Endothelial cell of umbilical vein (primary cell): ENCODE data around the gene TEX9. TPM values are rescaled to one million over a fixed set of nuclear protein-coding genes. Genes with fewer than 3 reads are reported as not detected.

Experiments
- BruUV-seq: library from RNA; stranded (reverse); fragments of 400-500 nt; replicated peaks from 2 replicates; lab custom pipeline; 2021; lab: Mats Ljungman, UMichigan
- CTCF ChIA-PET: fragments of 300-600, 350-600 bp; sonication (Branson Sonifier 250); formaldehyde crosslinking; loops from one replicate; lab custom pipeline; 2021; ENCODE audit warnings: antibody characterized with exemption, inconsistent platforms; lab: Charles Lee
- POLR2A ChIA-PET: fragments of 300-600, 350-600 bp; sonication (Branson Sonifier 250); formaldehyde crosslinking; loops from one replicate; lab custom pipeline; 2021; ENCODE audit warnings: antibody characterized with exemption, inconsistent platforms; lab: Charles Lee
- DNase-seq: peaks from one replicate; pipeline ENCODE4 v3.0.0-alpha.2; 2011; ENCODE audit warnings: low read depth, low spot score
- FAIRE-seq: peaks from 2 replicates; lab custom pipeline; 2011; peaks lifted over from hg19 to GRCh38; lab: Jason Lieb, UNC
- H2AFZ ChIP-seq: 2 replicates; pipeline ENCODE4 v1.6.0; 2012; ENCODE audit warnings: low read depth, low read length, control low read depth, inconsistent platforms
- H3K27ac ChIP-seq: 2 replicates; pipeline ENCODE4 v1.5.1; 2011; ENCODE audit warnings: low read depth, mild to moderate bottlenecking, control low read depth, low read length, moderate library complexity; ENCODE audit not compliant: insufficient read depth
- H3K27me3 ChIP-seq, 2 experiments: 2 replicates each; pipeline versions ENCODE4 v1.6.0 to v1.6.1; 2011; ENCODE audit warnings: low read length in 2 of 2, mixed read lengths in 1 of 2; ENCODE audit not compliant: control insufficient read depth in 2 of 2, insufficient read depth in 2 of 2
- H3K36me3 ChIP-seq, 2 experiments: 2 replicates in 1 of 2; 3 replicates in 1 of 2; pipeline ENCODE4 v1.5.1; 2011; ENCODE audit warnings: low read length in 2 of 2, mild to moderate bottlenecking in 1 of 2, moderate library complexity in 1 of 2; ENCODE audit not compliant: control insufficient read depth in 2 of 2, insufficient read depth in 2 of 2; ENCODE audit errors: extremely low read depth in 1 of 2
- H3K4me1 ChIP-seq: 3 replicates; pipeline ENCODE4 v1.5.1; 2011; ENCODE audit warnings: mild to moderate bottlenecking, low read length; ENCODE audit not compliant: control insufficient read depth, insufficient read depth; ENCODE audit errors: extremely low read depth
- H3K4me2 ChIP-seq: 2 replicates; pipeline ENCODE4 v1.6.1; 2011; ENCODE audit warnings: low read length, control low read depth, mixed read lengths; ENCODE audit not compliant: insufficient read depth
- H3K4me3 ChIP-seq, 3 experiments: fragments of 200-600 bp in 1 of 3; sonication (generic), shearing (Covaris generic) in 1 of 3; replicated peaks in 1 of 3; 2 replicates each; pipeline ENCODE4 v1.5.1; 2011 to 2016; ENCODE audit warnings: control low read depth in 3 of 3, low read length in 3 of 3, mild to moderate bottlenecking in 2 of 3, inconsistent platforms in 1 of 3, low read depth in 1 of 3, moderate library complexity in 1 of 3; ENCODE audit not compliant: insufficient read depth in 1 of 3
- H3K79me2 ChIP-seq: 2 replicates; pipeline ENCODE4 v1.6.0; 2012; ENCODE audit warnings: low read length, inconsistent platforms; ENCODE audit not compliant: control insufficient read depth, insufficient read depth
- H3K9ac ChIP-seq: replicated peaks from 2 replicates; pipeline ENCODE3; 2011; ENCODE audit warnings: low read length, control low read depth; ENCODE audit not compliant: insufficient read depth; ENCODE audit errors: extremely low read depth
- H3K9me1 ChIP-seq: replicated peaks from 3 replicates; pipeline ENCODE4 v1.6.0; 2011; ENCODE audit warnings: mild to moderate bottlenecking, low read length; ENCODE audit not compliant: control insufficient read depth, insufficient read depth; ENCODE audit errors: extremely low read depth
- H3K9me3 ChIP-seq: replicated peaks from 2 replicates; pipeline ENCODE4 v1.5.1; 2012; ENCODE audit warnings: low read length, inconsistent platforms; ENCODE audit not compliant: control insufficient read depth, insufficient read depth
- H4K20me1 ChIP-seq: replicated peaks from 2 replicates; pipeline ENCODE3; 2011; ENCODE audit warnings: mild to moderate bottlenecking, low read length; ENCODE audit not compliant: control insufficient read depth, insufficient read depth; ENCODE audit errors: extremely low read depth
- CTCF ChIP-seq, 2 donors: IDR thresholded peaks; 1 replicate in 1 of 2; 2 replicates in 1 of 2; pipeline ENCODE4 v1.5.1; 2011; ENCODE audit warnings: low read length in 2 of 2, mild to moderate bottlenecking in 2 of 2, moderate library complexity in 2 of 2, control low read depth in 1 of 2, inconsistent platforms in 1 of 2, low read depth in 1 of 2; ENCODE audit not compliant: insufficient read depth in 1 of 2; ENCODE audit errors: extremely low read depth in 1 of 2
- EZH2 ChIP-seq: IDR thresholded peaks from 2 replicates; pipeline ENCODE4 v1.6.1; 2012; ENCODE audit warnings: borderline replicate concordance, low read depth, mild to moderate bottlenecking, moderate library complexity, low read length, inconsistent platforms; ENCODE audit not compliant: severe bottlenecking
- FOS ChIP-seq: IDR thresholded peaks from 2 replicates; pipeline ENCODE4 v1.6.1; 2011; ENCODE audit warnings: mild to moderate bottlenecking, low read length, moderate library complexity, borderline replicate concordance; ENCODE audit not compliant: insufficient read depth
- GATA2 ChIP-seq: IDR thresholded peaks from 2 replicates; pipeline ENCODE4 v1.7.0; 2011; ENCODE audit warnings: low read depth, mild to moderate bottlenecking, moderate library complexity, mixed read lengths, low read length; ENCODE audit not compliant: insufficient read length, insufficient read depth
- JUN ChIP-seq: IDR thresholded peaks from 2 replicates; pipeline ENCODE4 v1.6.1; 2011; ENCODE audit warnings: borderline replicate concordance, low read depth; ENCODE audit not compliant: insufficient read length, insufficient read depth
- MAX ChIP-seq: IDR thresholded peaks from 2 replicates; pipeline ENCODE4 v1.6.1; 2011; ENCODE audit not compliant: insufficient read depth, insufficient read length
- MYC ChIP-seq: IDR thresholded peaks from one replicate; pipeline ENCODE4 v1.6.1; 2011; ENCODE audit warnings: mild to moderate bottlenecking, low read depth, low read length
- POLR2A ChIP-seq: IDR thresholded peaks from 2 replicates; pipeline ENCODE4 v1.6.1; 2012; ENCODE audit warnings: low read depth, mild to moderate bottlenecking, control low read depth, low read length
- POLR2AphosphoS5 ChIP-seq: IDR thresholded peaks from 2 replicates; pipeline ENCODE4 v1.6.1; 2012; ENCODE audit warnings: low read depth, mild to moderate bottlenecking, control low read depth, low read length, moderate library complexity; ENCODE audit not compliant: insufficient read depth
- dilution Hi-C: fragments of 300-500 bp; cut with MboI; formaldehyde crosslinking; loops from one replicate; pipeline ENCODE4 v1.15.0; 2019; ENCODE audit warnings: low sequenced_read_pairs; ENCODE audit not compliant: extremely low pct_ligation_motif_present
- intact Hi-C: fragments of 100-400 bp; cut with micrococcal nuclease; formaldehyde crosslinking; loops from one replicate; pipeline ENCODE4 v1.10.0; 2022
- polyA plus RNA-seq, 4 experiments: library from polyadenylated mRNA; depleted of rRNA in 3 of 4; stranded (reverse) in 3 of 4; unstranded in 1 of 4; fragments of >200 nt; gene quantifications; 2 replicates each; pipeline versions ENCODE4 v1.2.1 to v1.2.3, GENCODE V29; 2011 to 2012; ENCODE audit warnings: missing spikeins in 1 of 4
- total RNA-seq: library from RNA; stranded (reverse); gene quantifications from 2 replicates; pipeline ENCODE4 v1.2.3, GENCODE V29; 2021

Gene TEX9
- total and polyA plus RNA-seq, 2 donors (not counting 3 experiments of a cell fraction or from before 2014, with no cell fraction given), result 0.33 to 1.7 TPM

- FAIRE-seq, result no peak
- Histone ChIP-seq H3K36me3 (no peaks in the 10 kb centered on the region), H4K20me1 (no peaks in the 10 kb centered on the region), H3K9me1 (no peaks in the 10 kb centered on the region), H3K9ac (no peak overlapping the region), H3K9me3 (no peaks in the 10 kb centered on the region), H3K27me3 (peaks cover 4 to 14% of the 10 kb centered on the region in 2 experiments), H3K4me1 (no peaks in the 10 kb centered on the region), H3K4me3 (no peak overlapping the region), H3K27ac (no peak overlapping the region), H3K79me2 (no peaks in the 10 kb centered on the region), H2AFZ (no peak overlapping the region), H3K4me2 (no peak overlapping the region)
- TF ChIP-seq POLR2A (no peak), MAX (no peak), CTCF (IDR thresholded peaks at IDR 0.05; ENCODE audit: extremely low read depth in 1 of 2, insufficient read depth in 1 of 2, low read depth in 1 of 2, low read length in 2 of 2) (no peak), GATA2 (no peak), POLR2AphosphoS5 (no peak), EZH2 (no peak), JUN (no peak), MYC (no peak), FOS (no peak)
- no peak for DNase-seq
- dilution Hi-C loops, result no loop called here
- intact Hi-C loops, result no loop called here
- no TSS peak for BruUV-seq
- ChIA-PET POLR2A (no interaction called here), CTCF (interaction anchor here (0.9 to 1.6 kb wide), 2 partner anchors 10 to 15 kb away, joined by 3 read pairs; no protein-coding TSS in a partner anchor)
Measured at GRCh38 chr15:56342653-56343052, 22.6 kb upstream of the TEX9 start.
